ENCODE data around the gene MRPL36.
A peak's percentile ranks its signal among the peaks of the same experiment; 100 is the strongest.
"Not testable (repeated sequence)": the region's sequence is repeated elsewhere in the genome, so short reads cannot be mapped to it uniquely, and the experiment has no call there.

MRPL36 gene

GRCh38 chr5:1793966-1794900 is 5.4 kb downstream of the MRPL36 start:
- in situ Hi-C loops (cut with HindIII; ENCODE audit: low pct_ligation_motif_present, low sequenced_read_pairs): no loop called here
- peak overlapping the region; percentile 97 for H3K27ac ChIP-seq
- no peaks in the 10 kb centered on the region for H3K27me3 ChIP-seq (replicated peaks)
- H3K4me3 ChIP-seq (ENCODE audit: low read depth, low read length): no peak overlapping the region
- TF ChIP-seq CTCF (IDR thresholded peaks at IDR 0.05; ENCODE audit: low read depth, low read length, missing control alignments): no peak
- peaks cover 22% of the 10 kb centered on the region for H3K36me3 ChIP-seq (replicated peaks)
- peak; percentile 98 for DNase-seq

- in situ Hi-C loops (cut with HindIII; ENCODE audit: low pct_ligation_motif_present, low sequenced_read_pairs): no loop called here
- Histone ChIP-seq H3K36me3 (replicated peaks) (peaks cover 19% of the 10 kb centered on the region), H3K27me3 (replicated peaks) (no peaks in the 10 kb centered on the region), H3K27ac (peak overlapping the region; percentile 97), H3K4me3 (ENCODE audit: low read depth, low read length) (no peak overlapping the region)
- no peak for TF ChIP-seq CTCF (IDR thresholded peaks at IDR 0.05; ENCODE audit: low read depth, low read length, missing control alignments)
- DNase-seq: peak; percentile 52
Observed at GRCh38 chr5:1793301-1793740, 6.3 kb downstream of the MRPL36 start.

- Histone ChIP-seq H3K27me3 (replicated peaks) (no peaks in the 10 kb centered on the region), H3K27ac (peak overlapping the region; percentile 97), H3K4me3 (ENCODE audit: low read depth, low read length) (no peak overlapping the region), H3K36me3 (replicated peaks) (peaks cover 14% of the 10 kb centered on the region)
- no peak for TF ChIP-seq CTCF (IDR thresholded peaks at IDR 0.05; ENCODE audit: low read depth, low read length, missing control alignments)
- in situ Hi-C loops (cut with HindIII; ENCODE audit: low pct_ligation_motif_present, low sequenced_read_pairs): no loop called here
- DNase-seq: peak; percentile 98
Observed at GRCh38 chr5:1792842-1793266, 6.8 kb downstream of the MRPL36 start.

GRCh38 chr5:1791176-1791575 is 8.5 kb downstream of the MRPL36 start:
- H3K4me3 ChIP-seq (ENCODE audit: low read depth, low read length): no peak overlapping the region
- peak overlapping the region; percentile 97 for H3K27ac ChIP-seq
- in situ Hi-C loops (cut with HindIII; ENCODE audit: low pct_ligation_motif_present, low sequenced_read_pairs): no loop called here
- no peaks in the 10 kb centered on the region for H3K27me3 ChIP-seq (replicated peaks)
- no peak for DNase-seq
- no peaks in the 10 kb centered on the region for H3K36me3 ChIP-seq (replicated peaks)
- TF ChIP-seq CTCF (IDR thresholded peaks at IDR 0.05; ENCODE audit: low read depth, low read length, missing control alignments): no peak

- in situ Hi-C loops (cut with HindIII; ENCODE audit: low pct_ligation_motif_present, low sequenced_read_pairs): no loop called here
- Histone ChIP-seq H3K4me3 (ENCODE audit: low read depth, low read length) (no peak overlapping the region), H3K36me3 (replicated peaks) (no peaks in the 10 kb centered on the region), H3K27ac (peak overlapping the region; percentile 97), H3K27me3 (replicated peaks) (no peaks in the 10 kb centered on the region)
- TF ChIP-seq CTCF (IDR thresholded peaks at IDR 0.05; ENCODE audit: low read depth, low read length, missing control alignments): no peak
- DNase-seq: peak; percentile 86
Observed at GRCh38 chr5:1789834-1790471, 9.7 kb downstream of the MRPL36 start.

GRCh38 chr5:1789438-1789833 is 10.2 kb downstream of the MRPL36 start:
- peak; percentile 92 for DNase-seq
- H3K4me3 ChIP-seq (ENCODE audit: low read depth, low read length); H3K27me3 ChIP-seq (replicated peaks); in situ Hi-C loops (cut with HindIII; ENCODE audit: low pct_ligation_motif_present, low sequenced_read_pairs); H3K36me3 ChIP-seq (replicated peaks): not testable (repeated sequence)
- peak overlapping the region; percentile 97 for H3K27ac ChIP-seq
